SK-N-SH treated with all-trans-retinoic acid at 6 μM for 48 hours (cell line): ENCODE measurements around the gene CCL17.

ENCODE experiments used
- ATAC-seq: fragments of 200-7000 bp; cut with Tn5 transposase; 3 replicates; pipeline ENCODE4 v1.9.1; 2020; ENCODE audit warnings: mild to moderate bottlenecking, moderate library complexity
- ARNTL ChIP-seq: fragments of 450-650 bp; formaldehyde crosslinking; IDR thresholded peaks from 2 replicates; pipeline ENCODE4 v1.5.0; 2020; ENCODE audit warnings: low read depth, mild to moderate bottlenecking, moderate library complexity, borderline replicate concordance
- BACH2 ChIP-seq: fragments of 250-450 bp; sonication (Bioruptor Pico); IDR thresholded peaks from 2 replicates; pipeline ENCODE4 v1.9.0; 2021; ENCODE audit warnings: mild to moderate bottlenecking, borderline replicate concordance
- CREB5 ChIP-seq: fragments of 250-450 bp; sonication (Bioruptor Pico); IDR thresholded peaks from 2 replicates; pipeline ENCODE4 v1.5.1; 2020; ENCODE audit warnings: low read depth, mild to moderate bottlenecking, moderate library complexity
- CSDC2 ChIP-seq: fragments of 250-450 bp; sonication (Bioruptor Pico); IDR thresholded peaks from 2 replicates; pipeline ENCODE4 v1.5.0; 2020; ENCODE audit warnings: mild to moderate bottlenecking, moderate library complexity
- CSRNP3 ChIP-seq: fragments of 250-450 bp; sonication (Bioruptor Pico); IDR thresholded peaks from 2 replicates; pipeline ENCODE4 v1.5.1; 2021; ENCODE audit warnings: mild to moderate bottlenecking, moderate library complexity
- ESRRG ChIP-seq: fragments of 250-450 bp; sonication (Bioruptor Pico); IDR thresholded peaks from 2 replicates; pipeline ENCODE4 v1.6.1; 2021; ENCODE audit warnings: mild to moderate bottlenecking
- GLIS3 ChIP-seq: fragments of 250-450 bp; sonication (Bioruptor Pico); IDR thresholded peaks from 2 replicates; pipeline ENCODE4 v1.5.0; 2020; ENCODE audit warnings: mild to moderate bottlenecking, moderate library complexity
- ISL1 ChIP-seq: fragments of 250-450 bp; sonication (Bioruptor Pico); IDR thresholded peaks from 2 replicates; pipeline ENCODE4 v2.1.2; 2022; ENCODE audit warnings: mild to moderate bottlenecking, moderate library complexity
- OSR1 ChIP-seq: fragments of 250-450 bp; sonication (Bioruptor Pico); IDR thresholded peaks from 2 replicates; pipeline ENCODE4 v1.8.0; 2022; ENCODE audit warnings: moderate library complexity, mild to moderate bottlenecking, inconsistent platforms
- PATZ1 ChIP-seq: fragments of 250-450 bp; sonication (Bioruptor Pico); IDR thresholded peaks from 2 replicates; pipeline ENCODE4 v1.8.0; 2020; ENCODE audit warnings: mild to moderate bottlenecking, moderate library complexity, borderline replicate concordance
- POU6F1 ChIP-seq: fragments of 250-450 bp; sonication (Bioruptor Pico); IDR thresholded peaks from 2 replicates; pipeline ENCODE4 v1.8.0; 2021; ENCODE audit warnings: low read depth, mild to moderate bottlenecking, moderate library complexity, borderline replicate concordance
- PPARA ChIP-seq: fragments of 250-450 bp; sonication (Bioruptor Pico); IDR thresholded peaks from 2 replicates; pipeline ENCODE4 v1.5.0; 2020; ENCODE audit warnings: mild to moderate bottlenecking, borderline replicate concordance
- RARB ChIP-seq: fragments of 250-450 bp; sonication (Bioruptor Pico); IDR thresholded peaks from 2 replicates; pipeline ENCODE4 v1.8.0; 2021; ENCODE audit warnings: mild to moderate bottlenecking, moderate library complexity
- SNAI2 ChIP-seq: fragments of 250-450 bp; sonication (Bioruptor Pico); IDR thresholded peaks from 2 replicates; pipeline ENCODE4 v1.5.0; 2020; ENCODE audit warnings: mild to moderate bottlenecking, moderate library complexity
- TOX ChIP-seq: fragments of 250-450 bp; sonication (Bioruptor Pico); IDR thresholded peaks from 2 replicates; pipeline ENCODE4 v1.8.0; 2021; ENCODE audit warnings: mild to moderate bottlenecking, moderate library complexity, borderline replicate concordance
- TSHZ2 ChIP-seq: fragments of 250-450 bp; sonication (Bioruptor Pico); IDR thresholded peaks from 2 replicates; pipeline ENCODE4 v1.5.0; 2020; ENCODE audit warnings: mild to moderate bottlenecking, moderate library complexity
- ZFP3 ChIP-seq: fragments of 250-450 bp; sonication (Bioruptor Pico); IDR thresholded peaks from 2 replicates; pipeline ENCODE4 v1.5.0; 2020; ENCODE audit warnings: mild to moderate bottlenecking, moderate library complexity
- ZFP30 ChIP-seq: fragments of 450-650 bp; formaldehyde crosslinking; IDR thresholded peaks from 2 replicates; pipeline ENCODE4 v1.5.0; 2022; ENCODE audit warnings: mild to moderate bottlenecking, moderate library complexity
- ZNF565 ChIP-seq: fragments of 450-650 bp; formaldehyde crosslinking; conservative IDR thresholded peaks from 2 replicates; pipeline ENCODE4 v1.5.0; 2020; ENCODE audit warnings: low read depth, mild to moderate bottlenecking, moderate library complexity
- ZNF70 ChIP-seq: fragments of 450-650 bp; formaldehyde crosslinking; IDR thresholded peaks from 2 replicates; pipeline ENCODE4 v1.5.0; 2020; ENCODE audit warnings: mild to moderate bottlenecking, moderate library complexity

Gene CCL17

GRCh38 chr16:57361404-57361803 lies 43.2 kb upstream of the CCL17 start (continued):
- TF ChIP-seq ARNTL (CRISPR knock-in tag): no peak

GRCh38 chr16:57364143-57364542 lies 40.4 kb upstream of the CCL17 start:
- TF ChIP-seq TSHZ2 (CRISPR knock-in tag): no peak
- TF ChIP-seq ZNF565 (CRISPR knock-in tag): no peak
- no peak for TF ChIP-seq CSRNP3 (CRISPR knock-in tag)
- TF ChIP-seq PATZ1: no peak
- no peak for TF ChIP-seq RARB (CRISPR knock-in tag)
- no peak for TF ChIP-seq TOX
- no peak for TF ChIP-seq ESRRG (CRISPR knock-in tag)
- TF ChIP-seq ZNF70 (CRISPR knock-in tag): no peak
- TF ChIP-seq CSDC2 (CRISPR knock-in tag): no peak
- no peak for TF ChIP-seq CREB5 (CRISPR knock-in tag)
- TF ChIP-seq ZFP3: no peak
- TF ChIP-seq BACH2 (CRISPR knock-in tag): no peak
- TF ChIP-seq ARNTL (CRISPR knock-in tag): no peak
- TF ChIP-seq GLIS3 (CRISPR knock-in tag): no peak
- TF ChIP-seq ZFP30 (CRISPR knock-in tag): no peak
- no peak for ATAC-seq

- peak; percentile 12; the same call in 2 of the 3 replicates for ATAC-seq
- no peak for TF ChIP-seq ZNF70 (CRISPR knock-in tag)
- TF ChIP-seq ZFP30 (CRISPR knock-in tag): no peak
- TF ChIP-seq BACH2 (CRISPR knock-in tag): no peak
- no peak for TF ChIP-seq CSRNP3 (CRISPR knock-in tag)
- no peak for TF ChIP-seq PATZ1
- TF ChIP-seq ZFP3: no peak
- TF ChIP-seq GLIS3 (CRISPR knock-in tag): no peak
- TF ChIP-seq PPARA: no peak
- no peak for TF ChIP-seq ESRRG (CRISPR knock-in tag)
- TF ChIP-seq OSR1 (CRISPR knock-in tag): no peak
- TF ChIP-seq ZNF565 (CRISPR knock-in tag): no peak
- no peak for TF ChIP-seq POU6F1 (CRISPR knock-in tag)
- no peak for TF ChIP-seq ISL1 (CRISPR knock-in tag)
- no peak for TF ChIP-seq SNAI2 (CRISPR knock-in tag)
- no peak for TF ChIP-seq ARNTL (CRISPR knock-in tag)
Observed at GRCh38 chr16:57366544-57367040, 38.0 kb upstream of the CCL17 start.
